HepG2 (cell line): Measurements from ENCODE around the gene KIAA0319L. TPM values are rescaled to one million over a fixed set of nuclear protein-coding genes. Genes with fewer than 3 reads are reported as not detected.

Experiments
- CREBL2 ChIP-seq: sonication (generic); formaldehyde crosslinking; IDR thresholded peaks from 2 replicates; pipeline ENCODE4 v1.8.1; 2023; ENCODE audit warnings: missing genetic modification reagents, mild to moderate bottlenecking, borderline replicate concordance
- CTCF ChIP-seq: sonication (generic); formaldehyde crosslinking; IDR thresholded peaks from 2 replicates; pipeline ENCODE4 v1.5.0; 2020; ENCODE audit warnings: mild to moderate bottlenecking, missing genetic modification reagents, moderate library complexity
- FLYWCH1 ChIP-seq: sonication (generic); formaldehyde crosslinking; IDR thresholded peaks from 2 replicates; pipeline ENCODE4 v1.8.1; 2023; ENCODE audit warnings: mild to moderate bottlenecking, missing genetic modification reagents
- HNF1A ChIP-seq, 2 experiments: sonication (generic) in 1 of 2; formaldehyde crosslinking in 1 of 2; IDR thresholded peaks; 2 replicates each; pipeline versions ENCODE4 v1.4.0 to v1.6.1; 2016 to 2020; ENCODE audit warnings: borderline replicate concordance in 1 of 2, low read depth in 1 of 2, mild to moderate bottlenecking in 1 of 2, missing genetic modification reagents in 1 of 2
- KLF11 ChIP-seq: IDR thresholded peaks from 2 replicates; pipeline ENCODE4 v1.6.1; 2016; ENCODE audit warnings: missing compliant biosample characterization
- KLF6 ChIP-seq: IDR thresholded peaks from 2 replicates; pipeline ENCODE4 v1.8.0; 2016; ENCODE audit warnings: missing biosample characterization, missing genetic modification reagents
- MEIS1 ChIP-seq: sonication (generic); formaldehyde crosslinking; IDR thresholded peaks from 2 replicates; pipeline ENCODE4 v1.9.0; 2021; ENCODE audit warnings: mild to moderate bottlenecking, missing genetic modification reagents, moderate library complexity, borderline replicate concordance
- NFIB ChIP-seq: sonication (generic); formaldehyde crosslinking; IDR thresholded peaks from 2 replicates; pipeline ENCODE4 v1.9.0; 2021; ENCODE audit warnings: missing genetic modification reagents, mild to moderate bottlenecking, borderline replicate concordance
- NFRKB ChIP-seq: fragments of 450-650 bp; IDR thresholded peaks from 2 replicates; pipeline ENCODE4 v1.6.1; 2017
- NR2F1 ChIP-seq, 2 experiments: fragments of 450-650 bp in 1 of 2; formaldehyde crosslinking in 1 of 2; IDR thresholded peaks; 2 replicates each; pipeline versions ENCODE4 v1.5.0 to v1.6.1; 2016 to 2020; ENCODE audit warnings: mild to moderate bottlenecking in 1 of 2, missing compliant biosample characterization in 1 of 2, missing genetic modification reagents in 1 of 2, moderate library complexity in 1 of 2
- NR2F6 ChIP-seq, 2 experiments: IDR thresholded peaks; 2 replicates each; pipeline ENCODE4 v1.6.1; 2016; ENCODE audit warnings: antibody characterized with exemption in 1 of 2, mild to moderate bottlenecking in 1 of 2
- STAT5B ChIP-seq: sonication (generic); formaldehyde crosslinking; IDR thresholded peaks from 2 replicates; pipeline ENCODE4 v1.4.0; 2020; ENCODE audit warnings: missing genetic modification reagents
- TBX2 ChIP-seq: sonication (generic); formaldehyde crosslinking; IDR thresholded peaks from 2 replicates; pipeline ENCODE4 v1.5.0; 2020; ENCODE audit warnings: missing genetic modification reagents, mild to moderate bottlenecking, borderline replicate concordance
- TGIF2 ChIP-seq: IDR thresholded peaks from 2 replicates; pipeline ENCODE4 v1.6.1; 2016; ENCODE audit warnings: control low read depth, missing compliant biosample characterization
- TMF1 ChIP-seq: sonication (generic); formaldehyde crosslinking; IDR thresholded peaks from 2 replicates; pipeline ENCODE4 v1.8.1; 2022; ENCODE audit warnings: low read depth, missing genetic modification reagents
- YY1 ChIP-seq: IDR thresholded peaks from 2 replicates; pipeline ENCODE4 v1.6.1; 2011; ENCODE audit warnings: low read length, low read depth, moderate library complexity, mild to moderate bottlenecking; ENCODE audit not compliant: insufficient read depth, insufficient replicate concordance
- ZFP36L2 ChIP-seq: sonication (generic); formaldehyde crosslinking; IDR thresholded peaks from 2 replicates; pipeline ENCODE4 v1.4.0; 2020; ENCODE audit warnings: missing genetic modification reagents
- ZNF382 ChIP-seq: sonication (generic); formaldehyde crosslinking; IDR thresholded peaks from 2 replicates; pipeline ENCODE4 v1.5.0; 2020; ENCODE audit warnings: missing genetic modification reagents, mild to moderate bottlenecking, borderline replicate concordance
- ZNF619 ChIP-seq: sonication (generic); formaldehyde crosslinking; IDR thresholded peaks from 2 replicates; pipeline ENCODE4 v1.4.0; 2020; ENCODE audit warnings: mild to moderate bottlenecking, missing genetic modification reagents
- polyA plus RNA-seq, 8 experiments: library from polyadenylated mRNA; depleted of rRNA in 3 of 8; stranded (reverse) in 7 of 8; unstranded in 1 of 8; fragments of >200 nt; fragmentation: Illumina TruSeq in 4 of 8; extraction: Trizol in 4 of 8; gene quantifications; 2 replicates each; pipeline versions ENCODE4 v1.2.1 to v1.2.3, GENCODE V29; 2011 to 2016; ENCODE audit warnings: low read depth in 4 of 8, missing spikeins in 1 of 8, mixed read lengths in 1 of 8; ENCODE audit not compliant: insufficient read depth in 1 of 8
- total RNA-seq, 5 experiments: library from RNA; depleted of rRNA; stranded (reverse); fragments of >200 nt; fragmentation: Illumina TruSeq; extraction: Trizol; gene quantifications; 2 replicates each; pipeline ENCODE4 v1.2.3, GENCODE V29; 2016; ENCODE audit warnings: low read depth in 1 of 5
- TF ChIP-seq, protein P1 (sequence below): sonication (generic); formaldehyde crosslinking; IDR thresholded peaks from 2 replicates; pipeline ENCODE4 v1.9.0; 2021; ENCODE audit warnings: missing genetic modification reagents, borderline replicate concordance

Gene KIAA0319L
- total and polyA plus RNA-seq, 2 of the 13 experiments (the other 11 are each of a cell fraction or from before 2014, with no cell fraction given) = 33.4 to 82.6 TPM

DNA sequence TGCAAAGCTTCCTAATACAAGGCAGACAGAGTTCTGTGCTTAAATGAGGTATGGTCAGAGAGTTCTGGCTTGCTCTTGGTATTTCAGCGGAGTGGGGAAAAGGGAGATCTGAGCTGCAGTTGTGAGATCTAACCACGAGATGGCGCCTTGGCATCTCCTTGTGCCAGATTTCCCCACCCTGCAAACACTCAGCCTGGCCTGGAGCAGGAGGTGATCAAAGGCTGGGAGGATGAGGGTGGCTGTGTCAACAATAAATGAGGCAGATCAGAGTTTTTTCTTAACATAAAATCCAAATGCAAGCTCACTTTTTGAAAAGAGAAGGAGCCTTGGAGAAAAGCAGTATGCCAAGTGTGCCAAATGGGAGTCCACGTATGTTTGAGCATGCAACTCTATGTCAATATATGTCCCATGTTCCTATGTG, 11.8 kb upstream of the KIAA0319L start (continued):
- TF ChIP-seq, protein P1, sequence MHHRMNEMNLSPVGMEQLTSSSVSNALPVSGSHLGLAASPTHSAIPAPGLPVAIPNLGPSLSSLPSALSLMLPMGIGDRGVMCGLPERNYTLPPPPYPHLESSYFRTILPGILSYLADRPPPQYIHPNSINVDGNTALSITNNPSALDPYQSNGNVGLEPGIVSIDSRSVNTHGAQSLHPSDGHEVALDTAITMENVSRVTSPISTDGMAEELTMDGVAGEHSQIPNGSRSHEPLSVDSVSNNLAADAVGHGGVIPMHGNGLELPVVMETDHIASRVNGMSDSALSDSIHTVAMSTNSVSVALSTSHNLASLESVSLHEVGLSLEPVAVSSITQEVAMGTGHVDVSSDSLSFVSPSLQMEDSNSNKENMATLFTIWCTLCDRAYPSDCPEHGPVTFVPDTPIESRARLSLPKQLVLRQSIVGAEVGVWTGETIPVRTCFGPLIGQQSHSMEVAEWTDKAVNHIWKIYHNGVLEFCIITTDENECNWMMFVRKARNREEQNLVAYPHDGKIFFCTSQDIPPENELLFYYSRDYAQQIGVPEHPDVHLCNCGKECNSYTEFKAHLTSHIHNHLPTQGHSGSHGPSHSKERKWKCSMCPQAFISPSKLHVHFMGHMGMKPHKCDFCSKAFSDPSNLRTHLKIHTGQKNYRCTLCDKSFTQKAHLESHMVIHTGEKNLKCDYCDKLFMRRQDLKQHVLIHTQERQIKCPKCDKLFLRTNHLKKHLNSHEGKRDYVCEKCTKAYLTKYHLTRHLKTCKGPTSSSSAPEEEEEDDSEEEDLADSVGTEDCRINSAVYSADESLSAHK (CRISPR knock-in tag) = no peak
- TF ChIP-seq NFIB (no peak), KLF6 (CRISPR knock-in tag) (no peak), ZNF382 (CRISPR knock-in tag) (no peak), MEIS1 (no peak), STAT5B (CRISPR knock-in tag) (no peak), TGIF2 (no peak), ZFP36L2 (CRISPR knock-in tag) (no peak), FLYWCH1 (no peak), CREBL2 (CRISPR knock-in tag) (no peak), YY1 (no peak), HNF1A (IDR thresholded peaks at IDR 0.05; ENCODE audit: low read depth) (no peak), HNF1A (CRISPR knock-in tag; IDR thresholded peaks at IDR 0.05; ENCODE audit: borderline replicate concordance) (no peak), NFRKB (no peak), NR2F1 (CRISPR knock-in tag; IDR thresholded peaks at IDR 0.05) (no peak), TBX2 (CRISPR knock-in tag) (0 out of 2 replicates have a peak, but pooled peaks have one; percentile 27), ZNF619 (0 out of 2 replicates have a peak, but pooled peaks have one; percentile 67), TMF1 (CRISPR knock-in tag) (no peak), CTCF (CRISPR knock-in tag) (peak; percentile 95), KLF11 (CRISPR knock-in tag) (no peak), NR2F6 (IDR thresholded peaks at IDR 0.05) (no peak), NR2F6 (CRISPR knock-in tag; IDR thresholded peaks at IDR 0.05) (no peak)
